Liver (tissue), 9 donors: ENCODE measurements around the gene APOL3. TPM values are rescaled to one million over a fixed set of nuclear protein-coding genes. Genes with fewer than 3 reads are reported as not detected.
A peak's percentile ranks its signal among the peaks of the same experiment; 100 is the strongest.

Source experiments
- DNase-seq: peaks from one replicate; pipeline ENCODE4 v3.0.0-alpha.2; 2017; ENCODE audit warnings: low spot score
- H3K27ac ChIP-seq, 2 donors: one replicate each; pipeline ENCODE4 v1.7.0; 2013; ENCODE audit warnings: inconsistent platforms in 2 of 2, low read length in 2 of 2, control low read depth in 1 of 2, low read depth in 1 of 2, mild to moderate bottlenecking in 1 of 2
- H3K27me3 ChIP-seq, 4 donors: one replicate each; pipeline versions ENCODE4 v1.6.1 to v1.7.0; 2013; ENCODE audit warnings: low read length in 3 of 4, inconsistent platforms in 1 of 4, mild to moderate bottlenecking in 1 of 4, moderate library complexity in 1 of 4; ENCODE audit not compliant: control insufficient read depth in 4 of 4, insufficient read depth in 4 of 4
- H3K36me3 ChIP-seq, 4 donors: one replicate each; pipeline versions ENCODE4 v1.6.1 to v1.7.0; 2013; ENCODE audit warnings: low read length in 3 of 4, mild to moderate bottlenecking in 3 of 4, low read depth in 1 of 4, moderate library complexity in 1 of 4; ENCODE audit not compliant: control insufficient read depth in 4 of 4, insufficient read depth in 3 of 4
- H3K4me1 ChIP-seq, 4 donors: one replicate each; pipeline versions ENCODE4 v1.6.1 to v1.7.0; 2013; ENCODE audit warnings: low read length in 3 of 4, mild to moderate bottlenecking in 3 of 4, moderate library complexity in 1 of 4; ENCODE audit not compliant: control insufficient read depth in 4 of 4, insufficient read depth in 4 of 4
- H3K4me3 ChIP-seq, 3 donors: one replicate each; pipeline versions ENCODE4 v1.6.1 to v1.7.0; 2013; ENCODE audit warnings: low read length in 3 of 3, control low read depth in 1 of 3, low read depth in 1 of 3, mild to moderate bottlenecking in 1 of 3
- H3K9ac ChIP-seq, 2 donors: one replicate each; pipeline ENCODE4 v1.7.0; 2013; ENCODE audit warnings: low read length in 2 of 2, mild to moderate bottlenecking in 2 of 2, moderate library complexity in 2 of 2, control low read depth in 1 of 2, low read depth in 1 of 2
- H3K9me3 ChIP-seq, 4 donors: one replicate each; pipeline versions ENCODE4 v1.6.1 to v1.7.0; 2013; ENCODE audit warnings: low read length in 3 of 4; ENCODE audit not compliant: control insufficient read depth in 4 of 4
- CTCF ChIP-seq: fragments of 150-350 bp; IDR thresholded peaks from 2 replicates; pipeline ENCODE4 v1.5.1; 2017; ENCODE audit warnings: improper control_type of control experiment, low read depth, low read length; ENCODE audit not compliant: missing input control
- FOXA1 ChIP-seq: IDR thresholded peaks from 2 replicates; pipeline ENCODE4 v1.6.1; 2016; ENCODE audit warnings: antibody characterized with exemption
- FOXA2 ChIP-seq: IDR thresholded peaks from 2 replicates; pipeline ENCODE4 v1.6.1; 2016; ENCODE audit warnings: antibody characterized with exemption
- HNF4A ChIP-seq, 2 donors: conservative IDR thresholded peaks; 2 replicates each; pipeline ENCODE4 v1.6.1; 2016; ENCODE audit warnings: antibody characterized with exemption in 2 of 2, mild to moderate bottlenecking in 2 of 2
- HNF4G ChIP-seq: IDR thresholded peaks from 2 replicates; pipeline ENCODE4 v1.6.1; 2016; ENCODE audit warnings: antibody characterized with exemption
- JUND ChIP-seq, 2 donors: IDR thresholded peaks; 2 replicates each; pipeline ENCODE4 v1.6.1; 2016; ENCODE audit warnings: antibody characterized with exemption in 2 of 2
- MAX ChIP-seq: IDR thresholded peaks from 2 replicates; pipeline ENCODE4 v1.6.1; 2016; ENCODE audit warnings: antibody characterized with exemption
- NR2F2 ChIP-seq: IDR thresholded peaks from 2 replicates; pipeline ENCODE4 v1.6.1; 2016; ENCODE audit warnings: antibody characterized with exemption
- RAD21 ChIP-seq, 2 donors: IDR thresholded peaks; 2 replicates each; pipeline ENCODE4 v1.6.1; 2016; ENCODE audit warnings: antibody characterized with exemption in 2 of 2, mild to moderate bottlenecking in 2 of 2
- REST ChIP-seq: IDR thresholded peaks from 2 replicates; pipeline ENCODE4 v1.6.1; 2016; ENCODE audit warnings: antibody characterized with exemption, mild to moderate bottlenecking
- RXRA ChIP-seq, 2 donors: IDR thresholded peaks; 2 replicates each; pipeline ENCODE4 v1.6.1; 2017 to 2018; ENCODE audit warnings: antibody characterized with exemption in 2 of 2, mild to moderate bottlenecking in 1 of 2
- TAF1 ChIP-seq: conservative IDR thresholded peaks from 2 replicates; pipeline ENCODE4 v1.6.1; 2016; ENCODE audit warnings: antibody characterized with exemption, mild to moderate bottlenecking
- YY1 ChIP-seq: IDR thresholded peaks from 2 replicates; pipeline ENCODE4 v1.6.1; 2016; ENCODE audit warnings: antibody characterized with exemption, mild to moderate bottlenecking
- ZBTB33 ChIP-seq: IDR thresholded peaks from 2 replicates; pipeline ENCODE4 v1.6.1; 2016; ENCODE audit warnings: antibody characterized with exemption
- WGBS: extraction: QIAGEN DNeasy Blood & Tissue Kit; methylation state at CpG from one replicate; pipeline ENCODE4 v1.1.7; 2013; 5-methylcytosine and 5-hydroxymethylcytosine counted together
- polyA plus RNA-seq, 2 donors: library from polyadenylated mRNA; stranded (reverse) in 1 of 2; unstranded in 1 of 2; fragments of 200-250 nt in 1 of 2; fragments of >200 nt in 1 of 2; fragmentation: Nextera tagmentation in 1 of 2; extraction: Ambion mirVana in 1 of 2; gene quantifications; one replicate each; pipeline versions ENCODE4 v1.2.1 to v1.2.3, GENCODE V29; 2013 to 2015
- total RNA-seq, 2 donors: library from RNA; depleted of rRNA; stranded (reverse); fragments of >200 nt; gene quantifications; one replicate each; pipeline ENCODE4 v1.2.3, GENCODE V29; 2014
- donor health status: healthy.
- donor health status: healthy.
- donor health status: healthy.
- donor health status: healthy.
- donor health status: healthy.

Gene APOL3
- total and polyA plus RNA-seq, 4 donors = 7.2 to 34.5 (median 11.8) TPM

- WGBS = 96% methylated on average over 1 of the region's 1 CpG
- no peak for DNase-seq
- H3K4me3 ChIP-seq = no peak overlapping the region
- no peak overlapping the region for H3K27ac ChIP-seq
- no peaks in the 10 kb centered on the region for H3K27me3 ChIP-seq
- H3K4me1 ChIP-seq = peaks cover 0 to 12% (median 2%) of the 10 kb centered on the region in 4 donors
- H3K9me3 ChIP-seq = no peaks in the 10 kb centered on the region
- no peak overlapping the region for H3K9ac ChIP-seq
- H3K36me3 ChIP-seq = no peaks in the 10 kb centered on the region
- TF ChIP-seq RXRA (IDR thresholded peaks at IDR 0.05) (no peak), HNF4G (no peak), TAF1 (no peak), FOXA2 (no peak), REST (no peak), HNF4A (conservative IDR thresholded peaks at IDR 0.05) (no peak), JUND (IDR thresholded peaks at IDR 0.05) (no peak), RAD21 (IDR thresholded peaks at IDR 0.05) (no peak), FOXA1 (no peak), NR2F2 (no peak), ZBTB33 (no peak), CTCF (no peak), MAX (no peak)
These were observed 34.5 kb downstream of the APOL3 start for GRCh38 chr22:36125994-36126531.

- Histone ChIP-seq H3K4me3 (no peak overlapping the region), H3K27me3 (no peaks in the 10 kb centered on the region), H3K9me3 (no peaks in the 10 kb centered on the region), H3K36me3 (no peaks in the 10 kb centered on the region), H3K9ac (no peak overlapping the region), H3K4me1 (peaks cover 0 to 12% (median 2%) of the 10 kb centered on the region in 4 donors), H3K27ac (no peak overlapping the region)
- DNase-seq = no peak
- TF ChIP-seq ZBTB33 (no peak), HNF4A (conservative IDR thresholded peaks at IDR 0.05) (peak; percentile 17 to 33), YY1 (no peak)
- 78% methylated on average over 6 of the region's 6 CpGs for WGBS
These were observed 35.1 kb downstream of the APOL3 start for GRCh38 chr22:36125434-36125833.
